Astrocyte of the cerebellum (primary cell): ENCODE measurements around the gene AP1S3.

ENCODE experiments used
- DNase-seq: peaks from one replicate; pipeline ENCODE4 v3.0.0-alpha.2; 2011; ENCODE audit warnings: low read depth
- H3K4me3 ChIP-seq: 2 replicates; pipeline ENCODE4 v1.5.1; 2011; ENCODE audit warnings: mild to moderate bottlenecking, low read depth, low read length, moderate library complexity
- CTCF ChIP-seq: IDR thresholded peaks from 2 replicates; pipeline ENCODE4 v1.5.1; 2012; ENCODE audit warnings: low read length, low read depth, moderate library complexity, mild to moderate bottlenecking; ENCODE audit errors: missing control alignments
- in situ Hi-C: cut with HindIII; loops from 2 replicates; pipeline ENCODE4 v1.10.0; 2017; ENCODE audit warnings: low sequenced_read_pairs

Gene AP1S3

DNA sequence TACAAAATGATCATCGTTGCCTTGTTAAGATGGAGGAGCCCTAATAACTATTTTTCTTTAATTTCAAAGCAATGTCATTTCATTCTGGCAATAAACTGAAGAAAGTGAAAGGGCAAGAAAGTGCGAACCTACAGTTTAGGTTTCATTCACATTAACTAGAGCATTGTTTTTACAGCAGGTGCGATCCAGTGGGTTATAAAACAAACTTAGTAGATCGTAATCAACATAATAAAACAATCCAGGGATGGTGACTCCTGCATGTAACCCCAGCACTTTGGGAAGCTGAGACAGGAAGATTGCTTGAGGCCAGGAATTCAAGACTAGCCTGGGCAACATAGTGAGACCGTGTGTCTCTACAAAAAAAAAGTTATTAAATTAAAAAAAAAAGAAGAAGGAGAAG, 51.1 kb downstream of the AP1S3 start:
- in situ Hi-C loops, result no loop called here
- TF ChIP-seq CTCF, result no peak
- no peak for DNase-seq
- no peak overlapping the region for H3K4me3 ChIP-seq

- in situ Hi-C loops, result no loop called here
- TF ChIP-seq CTCF, result no peak
- DNase-seq, result no peak
- H3K4me3 ChIP-seq, result no peak overlapping the region
These were observed 53.1 kb downstream of the AP1S3 start for GRCh38 chr2:223784221-223784772.

- DNase-seq, result no peak
- no peak overlapping the region for H3K4me3 ChIP-seq
- no peak for TF ChIP-seq CTCF
- in situ Hi-C loops, result no loop called here
These were observed 54.8 kb downstream of the AP1S3 start for GRCh38 chr2:223782629-223783028.

DNA sequence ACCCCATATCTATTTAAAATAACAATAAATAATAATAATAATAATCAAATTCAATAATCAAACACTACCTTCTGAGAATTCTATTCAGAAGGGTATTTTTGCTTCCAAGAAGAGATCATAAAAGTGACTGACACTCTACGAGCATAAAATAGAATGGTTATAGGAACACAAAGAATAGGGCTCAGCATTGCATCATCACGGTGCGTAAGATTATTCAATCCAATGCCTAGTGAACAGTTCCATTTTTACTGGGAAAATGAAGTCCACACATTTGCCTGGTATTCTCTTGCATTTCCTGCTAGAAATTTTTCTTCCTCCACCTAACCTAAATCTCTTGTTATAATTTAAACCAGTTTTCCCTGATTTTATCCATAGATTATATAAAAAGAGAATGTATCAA, 55.8 kb downstream of the AP1S3 start:
- no peak overlapping the region for H3K4me3 ChIP-seq
- in situ Hi-C loops, result no loop called here
- TF ChIP-seq CTCF, result no peak
- no peak for DNase-seq

DNA sequence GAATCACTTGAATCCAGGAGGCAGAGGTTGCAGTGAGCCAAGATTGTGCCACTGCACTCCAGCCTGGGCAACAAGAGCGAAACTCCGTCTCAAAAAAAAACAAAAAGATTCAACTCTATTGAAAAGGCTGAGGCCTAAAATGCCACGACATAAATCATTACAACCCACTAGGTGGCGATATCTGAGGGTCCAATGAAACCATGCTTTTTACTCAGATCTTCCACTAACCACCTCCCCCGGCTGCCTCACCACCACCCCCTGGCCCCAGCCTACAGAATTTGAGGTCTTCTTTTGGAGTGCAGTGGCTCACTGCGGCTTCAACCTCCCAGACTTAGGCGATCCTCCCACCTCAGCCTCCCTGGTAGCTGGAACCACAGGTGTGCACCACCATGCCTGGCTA, 57.5 kb downstream of the AP1S3 start:
- in situ Hi-C loops, result no loop called here
- peak; percentile 34 for TF ChIP-seq CTCF
- no peak for DNase-seq
- H3K4me3 ChIP-seq, result no peak overlapping the region

GRCh38 chr2:223774193-223774592, 63.2 kb downstream of the AP1S3 start:
- no peak overlapping the region for H3K4me3 ChIP-seq
- in situ Hi-C loops, result no loop called here
- TF ChIP-seq CTCF, result no peak
- no peak for DNase-seq

GRCh38 chr2:223772363-223772762, 65.0 kb downstream of the AP1S3 start:
- no peak for TF ChIP-seq CTCF
- in situ Hi-C loops, result no loop called here
- no peak for DNase-seq
- H3K4me3 ChIP-seq, result no peak overlapping the region
